Islet precursor cell (in vitro differentiated cells): ENCODE results near the gene CA12.

Source experiments
- DNase-seq: peaks from one replicate; pipeline ENCODE4 v3.0.0-alpha.2; 2018

CA12 gene

DNA sequence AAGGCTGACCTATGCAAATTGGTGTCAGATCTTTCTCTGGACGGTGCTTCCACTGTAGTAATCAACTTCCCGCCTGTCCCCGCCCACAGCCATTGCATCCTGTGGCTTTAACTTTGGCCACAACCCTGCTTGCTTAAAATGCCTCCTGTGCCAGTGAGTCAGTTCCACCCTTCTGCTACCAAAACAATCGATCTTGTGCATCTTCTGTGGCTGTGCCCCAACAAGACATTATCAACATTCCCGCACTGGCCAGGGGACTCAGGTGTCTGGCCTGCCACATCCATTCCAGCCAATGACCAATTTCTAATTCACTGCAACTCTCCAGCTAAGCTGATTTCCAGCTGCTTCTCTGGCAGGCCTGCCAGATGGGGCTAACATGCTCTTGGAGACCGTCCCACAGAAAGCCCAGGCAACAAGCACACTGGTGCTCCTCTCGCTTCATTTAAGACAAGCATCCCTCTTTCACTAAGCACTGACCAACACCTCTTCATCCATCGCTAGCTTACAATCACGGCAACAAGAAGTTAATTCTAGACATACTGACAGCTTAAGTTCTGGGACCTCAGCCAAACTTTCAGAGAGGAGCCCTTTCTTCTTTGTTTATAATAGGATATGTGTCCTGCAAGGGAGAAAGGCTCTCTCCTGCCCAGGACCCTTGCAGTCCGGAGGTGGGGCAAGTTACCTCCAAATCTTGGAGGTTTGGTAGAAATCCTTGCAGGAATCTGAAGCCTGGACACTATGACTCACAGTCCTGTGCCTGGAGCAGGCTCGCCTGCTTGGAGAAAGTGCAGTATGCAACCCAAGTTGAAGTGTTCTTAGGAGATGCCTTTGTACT is 6.7 kb downstream of the CA12 start:
- DNase-seq: peak; percentile 78

DNA sequence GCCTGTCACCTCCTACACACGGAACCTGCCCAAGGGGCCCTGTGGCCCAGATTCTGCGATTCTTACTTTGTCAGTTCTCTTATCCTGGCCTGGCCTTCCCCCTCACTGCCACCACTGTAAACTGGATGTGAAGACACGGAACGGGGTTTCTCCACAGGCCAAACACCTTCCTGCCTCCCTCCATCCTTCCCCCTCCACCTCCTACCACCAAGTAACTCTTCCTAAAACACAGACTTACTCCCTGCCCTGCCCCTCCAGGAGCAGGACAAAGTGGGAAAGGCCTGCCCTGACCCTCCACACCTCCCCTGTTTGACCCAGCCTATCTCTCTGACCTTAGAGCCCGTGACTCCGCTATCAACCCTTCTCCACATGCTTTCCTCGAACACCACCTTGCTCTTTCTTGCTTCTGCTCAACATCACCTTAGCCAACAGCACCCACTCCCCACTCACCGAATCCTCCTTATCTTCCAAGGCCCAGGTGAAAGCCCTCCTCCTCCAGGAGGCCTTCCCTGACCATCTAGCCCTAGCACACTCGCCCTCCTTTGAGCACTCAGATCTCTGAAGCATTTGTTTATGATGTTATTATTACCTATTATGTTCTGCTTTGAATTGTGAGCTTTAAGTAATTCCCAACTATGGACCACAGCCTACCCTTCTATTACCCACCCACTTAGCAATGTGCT is 7.6 kb downstream of the CA12 start:
- no peak for DNase-seq

DNA sequence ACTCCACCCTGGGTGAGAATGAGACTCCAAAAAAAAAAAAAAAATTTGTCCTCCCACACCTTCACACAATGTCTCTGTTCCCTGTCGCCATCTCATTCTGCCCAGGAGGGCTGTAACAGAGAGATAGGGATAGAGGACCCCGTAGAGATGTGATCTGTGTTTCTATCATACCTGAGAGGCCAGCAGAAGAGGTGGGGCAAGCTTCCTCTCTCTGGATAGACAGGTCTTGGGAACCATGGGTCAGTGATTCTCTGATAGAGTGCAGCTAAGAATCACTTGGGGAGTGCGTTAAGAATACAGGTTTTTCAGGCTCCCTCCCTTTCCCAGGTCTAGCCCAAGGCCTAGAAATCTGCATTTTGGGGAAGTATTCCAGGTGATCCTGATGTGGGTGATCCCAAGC is 8.3 kb downstream of the CA12 start:
- no peak for DNase-seq

DNA sequence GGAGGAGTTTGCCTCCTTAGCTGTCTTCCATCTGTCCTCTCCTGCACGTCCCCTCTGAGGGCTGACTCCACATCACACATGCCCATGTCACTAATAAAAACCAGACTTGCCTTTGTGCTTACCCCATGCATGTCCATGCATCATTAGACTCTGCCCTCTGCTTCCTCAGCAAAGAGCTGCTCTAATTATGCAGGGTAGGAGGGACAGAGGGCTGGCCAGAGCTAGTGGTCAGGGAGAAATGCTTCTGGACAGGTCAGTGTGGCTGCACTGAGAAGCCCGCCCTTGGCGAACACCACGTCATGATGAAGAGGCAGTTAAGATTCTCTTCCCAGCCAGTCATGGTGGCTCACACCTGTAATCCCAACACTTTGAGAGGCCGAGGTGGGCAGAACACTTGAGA is 8.9 kb downstream of the CA12 start:
- no peak for DNase-seq

DNA sequence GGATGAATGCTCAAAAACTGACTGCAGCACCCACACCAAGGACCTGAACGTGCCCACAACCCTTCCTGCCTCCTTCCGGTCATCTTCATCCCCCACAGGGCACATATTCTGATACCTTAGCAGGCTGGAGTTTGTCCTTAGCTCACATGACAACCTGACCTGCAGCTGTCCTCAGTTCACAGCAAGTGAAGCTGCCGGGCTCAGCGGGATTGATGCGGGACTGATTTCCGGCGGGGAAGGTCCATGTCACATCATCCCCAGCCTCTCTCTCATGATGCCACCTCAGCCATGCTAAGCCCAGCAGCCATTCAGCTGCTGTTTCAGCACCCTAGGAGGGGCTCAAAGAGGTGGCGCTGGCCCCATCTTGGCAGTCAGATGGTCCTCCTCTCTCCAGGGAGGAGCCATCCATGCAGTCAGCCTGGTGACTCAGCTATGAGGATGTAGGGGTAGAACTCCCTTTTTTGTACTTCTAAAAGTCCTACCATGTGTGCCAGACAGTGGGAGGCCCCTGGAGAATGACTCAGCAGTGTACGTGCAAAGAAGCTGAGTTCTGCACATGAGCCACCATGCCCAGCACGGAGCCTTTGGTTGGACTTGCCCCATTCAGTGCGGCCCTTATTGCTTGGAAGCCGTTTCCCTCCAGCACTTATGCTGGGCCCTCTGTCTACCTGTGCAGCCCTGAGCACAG is 9.5 kb downstream of the CA12 start:
- DNase-seq: peak; percentile 68

DNA sequence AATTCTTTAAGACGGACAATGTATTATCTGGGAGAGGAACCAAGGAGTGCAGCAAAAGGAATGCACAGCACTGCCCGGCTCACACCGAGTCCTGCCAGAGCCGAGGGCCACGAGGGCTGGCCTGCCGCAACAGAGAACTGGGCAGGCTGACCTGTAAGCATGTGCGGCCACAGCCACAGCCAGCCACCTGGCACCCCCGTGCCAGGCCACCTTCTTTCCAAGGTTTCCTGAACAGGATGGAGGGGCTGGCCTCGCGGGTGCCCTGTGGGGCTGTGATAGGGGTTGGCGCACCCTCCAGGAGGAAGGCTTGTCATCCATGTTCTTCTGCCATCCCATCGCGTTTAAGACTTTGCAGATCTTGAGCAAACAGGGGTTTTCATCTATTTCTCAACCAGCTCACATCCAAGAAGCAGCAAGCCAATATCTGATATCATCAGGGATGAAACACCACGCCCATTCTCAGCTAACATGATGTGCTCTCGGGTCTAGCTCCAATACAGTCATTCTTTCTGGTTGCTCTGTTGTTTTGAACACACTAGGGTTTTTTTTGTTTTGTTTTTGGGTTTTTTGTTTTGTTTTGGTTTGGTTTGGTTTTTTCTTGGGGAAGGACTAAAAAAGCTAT is 10.2 kb downstream of the CA12 start:
- DNase-seq: no peak

DNA sequence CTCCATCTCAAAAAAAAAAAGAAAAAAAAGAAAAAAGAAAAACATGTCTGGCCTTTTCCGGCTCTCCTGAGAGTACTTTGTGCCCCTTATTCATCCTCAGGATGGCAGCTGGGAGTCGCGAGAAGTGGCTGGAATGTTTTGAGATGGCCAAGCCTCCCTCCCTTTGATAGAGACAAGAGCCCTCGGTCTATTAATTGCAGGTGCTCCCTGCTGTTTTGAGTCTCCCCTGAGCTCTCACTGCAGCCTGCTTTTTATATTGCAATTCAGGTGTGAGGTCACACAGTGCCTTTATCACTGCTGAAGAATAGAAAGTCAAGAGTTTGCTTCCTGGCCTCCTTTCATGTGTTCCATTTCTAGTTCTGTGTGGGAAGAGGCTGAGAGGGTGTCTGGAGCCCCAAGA is 10.9 kb downstream of the CA12 start:
- no peak for DNase-seq

DNA sequence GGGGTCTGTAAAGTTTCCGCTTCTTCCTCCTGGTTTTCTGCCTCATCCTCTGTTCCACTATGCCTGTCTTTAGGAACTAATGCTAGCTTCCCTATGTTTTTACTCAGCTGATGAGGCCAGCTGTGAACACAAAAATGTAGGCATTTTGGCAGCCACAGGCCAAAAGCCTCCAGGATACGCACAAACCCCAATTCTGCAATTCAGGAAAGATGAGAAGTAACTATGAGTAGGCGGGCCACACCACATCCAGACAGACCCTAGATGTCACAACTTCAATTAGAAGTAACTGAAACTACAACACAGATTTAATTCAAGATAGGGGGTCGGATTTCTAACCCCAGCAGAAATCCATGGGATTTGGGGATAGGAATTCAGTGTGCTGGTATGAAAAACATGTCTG is 11.9 kb downstream of the CA12 start:
- no peak for DNase-seq

DNA sequence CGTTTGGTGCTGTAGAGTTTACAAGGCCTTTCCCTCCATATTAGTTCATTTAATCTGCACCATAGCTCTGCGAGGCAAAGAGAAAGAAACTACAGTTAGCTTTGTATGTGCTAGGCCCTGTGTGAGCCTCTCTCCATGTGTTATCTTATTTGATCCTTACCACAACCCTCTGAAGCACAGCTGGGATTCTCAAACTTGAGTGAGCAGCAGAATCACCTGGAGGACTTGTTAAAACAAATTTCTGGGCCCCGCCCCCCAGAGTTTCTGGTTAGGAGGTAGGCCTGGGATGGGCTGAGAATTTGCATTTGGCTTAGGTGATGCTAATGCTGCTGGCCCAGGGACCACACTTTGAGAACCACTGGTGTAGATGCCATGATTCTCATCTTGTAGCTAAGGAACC is 12.3 kb downstream of the CA12 start:
- no peak for DNase-seq

DNA sequence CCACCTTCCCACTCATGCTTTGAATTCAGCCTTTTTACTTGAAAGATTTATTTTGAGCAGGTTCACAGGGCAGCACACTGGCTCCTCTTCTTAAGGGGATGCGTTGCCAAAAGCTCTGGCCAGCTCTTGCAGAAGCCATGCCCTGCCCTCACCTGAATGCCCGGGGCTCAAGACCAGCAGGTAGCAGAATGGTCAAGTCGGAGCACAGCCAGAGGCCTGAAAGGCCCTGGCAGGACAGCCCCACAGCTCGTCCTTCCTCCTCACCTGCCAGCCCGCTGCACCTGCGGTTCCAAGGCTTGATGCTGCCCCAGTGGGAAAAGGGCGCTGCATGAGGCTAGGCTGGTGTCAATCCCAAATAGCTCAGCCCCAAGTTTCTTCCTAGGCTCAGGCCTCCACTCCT is 13.1 kb downstream of the CA12 start:
- no peak for DNase-seq

DNA sequence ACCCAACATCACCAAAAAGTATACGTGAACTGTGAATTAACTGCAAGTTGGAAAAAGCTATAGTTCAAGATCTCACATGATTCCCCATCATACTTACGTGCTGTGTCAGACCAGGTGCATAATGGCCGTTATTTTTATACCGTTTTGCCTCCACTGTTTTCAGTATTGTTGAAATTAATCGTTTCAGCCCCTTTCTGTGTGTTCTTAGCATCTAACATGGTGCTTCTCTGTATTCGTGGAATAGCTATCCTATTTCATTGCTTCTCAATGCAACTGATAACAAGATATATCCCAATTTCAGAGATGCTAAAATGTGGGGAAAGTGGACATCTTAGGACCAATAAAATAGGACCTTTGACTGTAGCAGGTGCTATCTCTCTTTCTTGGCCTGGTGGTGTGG is 13.7 kb downstream of the CA12 start:
- no peak for DNase-seq

DNA sequence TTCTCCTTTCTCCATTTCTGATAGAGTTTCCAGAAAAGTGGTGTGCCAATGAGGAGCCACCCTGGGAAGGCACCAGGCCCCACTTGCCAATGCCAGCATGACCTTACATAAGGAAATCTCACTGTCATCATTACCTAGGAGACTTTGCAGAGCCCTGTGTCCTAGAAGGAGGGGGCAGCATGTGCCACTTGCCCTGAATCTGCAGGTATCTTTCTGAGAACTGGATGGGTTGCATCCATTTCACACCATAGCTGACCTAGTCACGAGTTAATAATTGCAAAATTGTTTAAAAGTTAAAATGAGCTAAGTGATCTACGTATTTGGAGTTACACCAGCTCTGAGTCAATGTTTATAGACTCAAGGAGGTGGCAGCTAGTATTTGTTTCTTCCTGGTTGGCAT is 14.3 kb downstream of the CA12 start:
- no peak for DNase-seq

DNA sequence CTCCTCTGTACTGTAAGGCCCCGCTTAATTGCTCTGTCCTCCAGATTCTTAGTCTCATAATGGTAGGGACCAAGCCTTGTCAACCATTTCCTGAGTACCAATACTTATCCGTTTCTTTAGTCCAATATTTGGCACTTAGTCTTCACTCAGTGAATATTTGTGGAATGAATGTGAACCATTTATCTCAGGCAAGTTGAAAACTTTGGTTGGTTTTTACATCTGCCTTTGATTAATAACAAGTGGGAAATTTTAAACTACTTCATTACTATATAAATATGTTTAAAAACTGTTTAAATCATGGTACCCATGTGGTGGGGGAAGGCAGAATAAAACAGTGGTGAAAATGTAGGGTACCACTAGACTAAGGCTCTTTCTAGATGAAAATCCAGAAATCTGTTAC is 15.2 kb downstream of the CA12 start:
- DNase-seq: no peak

DNA sequence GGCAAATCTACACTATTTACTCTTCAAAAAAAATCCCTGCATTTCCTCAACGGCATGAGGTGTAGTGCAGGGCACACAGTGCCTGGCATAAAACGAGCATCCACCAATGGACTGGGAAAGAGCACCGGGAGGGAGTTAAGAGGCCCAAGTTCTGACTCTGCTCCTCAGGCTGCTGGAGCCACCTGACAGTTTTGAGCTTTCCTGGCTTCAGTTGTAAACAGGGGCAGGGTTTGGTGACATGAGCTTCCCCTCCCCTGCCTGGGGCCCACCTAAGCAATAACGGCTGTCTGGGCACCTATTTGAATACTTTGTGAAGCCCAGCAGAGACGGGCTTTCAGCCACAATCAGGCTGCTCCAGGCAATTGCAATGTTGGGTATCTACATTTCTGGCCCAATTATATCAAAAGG is 16.4 kb downstream of the CA12 start:
- no peak for DNase-seq

DNA sequence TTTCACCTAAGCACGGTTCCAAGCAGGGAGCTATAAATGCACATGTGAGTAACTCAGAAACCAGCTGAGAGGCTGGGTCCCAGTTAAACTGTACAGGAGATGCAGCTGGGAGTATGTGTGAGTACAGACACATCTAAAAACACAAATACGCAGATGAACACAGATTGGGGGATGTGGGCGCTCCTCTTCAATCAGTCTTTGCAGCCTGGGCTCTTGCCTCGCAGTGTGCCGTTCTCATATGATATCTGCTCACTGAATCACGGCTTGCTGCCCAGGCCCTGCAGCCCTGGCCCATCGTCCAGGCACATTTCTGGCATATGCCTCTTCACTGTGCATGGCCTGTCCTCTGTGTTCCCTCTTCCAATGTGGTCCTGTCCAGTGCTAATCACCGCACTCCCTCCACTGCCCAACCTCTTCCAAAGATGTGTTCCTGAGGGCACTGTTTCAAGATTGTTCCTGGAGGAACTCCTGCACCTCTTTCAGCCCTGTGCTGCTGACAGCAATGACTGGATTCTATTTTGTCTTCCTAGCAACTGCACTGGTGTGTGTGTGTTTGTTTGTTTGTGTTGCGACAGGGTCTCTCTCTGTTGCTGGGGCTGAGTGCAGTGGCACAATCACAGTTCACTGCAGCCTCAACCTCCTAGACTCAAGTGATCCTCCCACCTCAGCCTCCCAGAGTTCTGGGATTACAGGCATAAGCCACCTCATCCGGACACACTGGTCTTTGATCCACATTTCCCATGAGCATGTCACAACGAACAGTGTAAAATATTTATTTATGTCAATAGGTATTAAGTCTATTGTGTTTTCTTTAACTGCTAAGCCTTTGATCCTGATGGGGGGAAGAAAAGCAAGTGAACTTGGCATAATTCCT is 17.0 kb downstream of the CA12 start:
- DNase-seq: no peak

DNA sequence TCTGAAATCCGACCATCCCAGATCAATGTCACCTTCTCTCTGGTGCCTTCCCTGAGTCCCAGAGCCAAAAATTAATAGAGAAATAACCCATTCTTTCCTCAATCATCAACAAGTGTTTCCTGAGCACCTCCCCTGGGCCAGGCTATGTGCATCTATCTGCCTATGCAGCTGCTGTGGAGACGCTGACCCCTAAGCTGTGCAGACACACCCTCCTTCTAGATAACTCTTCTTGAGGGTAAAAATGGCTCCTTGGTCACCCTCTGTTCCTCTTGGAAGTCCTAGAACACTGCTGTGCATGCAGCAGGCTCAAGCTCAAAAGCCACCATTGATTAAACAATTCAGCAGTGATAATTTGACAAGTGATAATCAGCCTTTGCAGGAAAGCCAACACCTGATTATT is 18.4 kb downstream of the CA12 start:
- no peak for DNase-seq

DNA sequence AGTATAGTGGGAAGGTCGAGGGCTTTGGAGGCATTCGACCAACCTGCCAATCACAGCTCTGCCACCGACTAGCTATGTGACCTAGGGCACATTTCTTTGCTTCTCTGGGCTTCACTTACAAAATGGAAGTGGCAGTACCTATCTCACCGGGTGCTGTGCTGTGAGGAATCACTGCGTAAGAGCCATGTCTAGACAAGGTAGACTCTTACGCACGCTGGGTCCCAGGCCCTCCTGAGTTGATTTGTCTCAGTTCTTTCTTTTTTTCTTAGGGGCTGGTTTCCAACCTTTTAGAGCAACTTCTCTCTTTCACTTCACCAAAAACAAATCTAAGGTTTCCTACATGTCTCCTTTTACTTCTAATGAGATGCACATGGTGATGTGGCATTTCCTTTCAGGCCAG is 18.8 kb downstream of the CA12 start:
- no peak for DNase-seq

DNA sequence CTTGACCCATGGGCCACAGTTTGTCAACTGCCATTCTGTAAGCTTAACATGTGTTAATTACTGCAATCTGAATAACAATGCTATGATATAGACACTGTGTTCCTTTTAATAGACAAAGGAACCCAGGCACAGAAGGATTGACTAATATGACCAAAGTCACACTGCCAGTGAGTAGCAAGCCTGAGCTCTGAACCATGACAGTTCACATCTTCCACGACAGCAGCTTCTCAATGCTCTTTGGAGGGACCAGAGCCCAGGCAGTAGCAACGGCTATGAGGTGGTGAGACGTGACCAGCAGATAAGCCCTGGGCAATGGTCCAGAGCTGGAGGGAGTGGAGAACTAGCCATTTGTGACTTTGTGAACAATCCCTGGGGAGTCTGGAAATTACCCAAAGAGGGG is 19.4 kb downstream of the CA12 start:
- DNase-seq: no peak

DNA sequence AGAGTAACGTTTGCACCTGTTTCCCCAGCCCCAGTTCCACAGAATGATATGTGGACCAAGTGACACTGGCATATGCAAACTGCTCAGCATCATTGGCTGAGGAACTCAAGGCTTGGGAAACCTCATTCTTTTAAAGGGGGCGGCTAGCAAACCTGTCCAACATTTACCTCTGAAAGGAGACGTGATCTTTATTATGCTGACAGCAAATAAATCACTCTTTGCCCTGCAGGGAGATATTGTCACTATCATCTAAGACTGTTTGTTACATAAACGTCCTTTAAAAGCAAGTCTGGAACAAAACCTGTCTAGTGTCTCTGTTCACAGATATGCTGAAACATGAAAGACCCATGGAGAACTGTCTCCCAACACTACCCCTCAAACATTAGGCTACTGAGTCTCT is 21.5 kb downstream of the CA12 start:
- no peak for DNase-seq

DNA sequence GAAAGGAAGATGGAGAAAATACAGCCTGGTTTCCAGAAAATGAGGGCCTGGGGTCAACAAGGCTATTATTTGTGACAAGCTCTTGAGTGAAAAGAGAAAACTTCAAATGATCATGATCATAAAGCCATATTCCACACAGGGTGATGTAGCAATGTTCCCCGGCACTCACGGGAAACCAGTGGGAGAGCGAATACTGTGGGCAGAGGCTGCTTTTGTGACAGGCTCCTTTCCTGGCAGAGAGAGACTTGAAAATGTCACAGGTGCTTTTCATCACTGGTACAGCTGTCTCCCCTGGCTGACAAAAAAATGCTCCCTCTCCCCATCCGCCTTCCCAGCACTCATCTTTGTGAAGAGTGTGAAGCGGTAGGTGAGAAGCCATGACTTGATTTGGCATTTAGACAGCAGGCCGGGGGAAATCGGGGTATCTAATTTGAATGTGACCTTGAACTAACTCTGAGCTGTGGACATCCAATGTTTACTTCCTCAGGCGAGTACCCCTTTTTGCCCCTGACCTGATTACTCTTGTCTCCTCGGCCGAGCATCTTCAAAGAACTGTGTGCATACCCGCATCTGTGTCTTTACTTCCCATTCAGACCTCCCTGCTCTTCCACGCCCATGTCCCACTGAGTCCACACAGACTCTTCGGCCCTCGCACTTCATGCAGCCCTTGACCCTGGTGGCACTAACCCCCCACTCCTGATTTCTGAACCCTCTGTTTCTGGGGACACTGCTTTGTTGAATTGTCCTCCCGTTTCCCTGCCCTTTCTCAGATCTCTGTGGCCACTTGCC is 23.2 kb downstream of the CA12 start:
- DNase-seq: no peak

DNA sequence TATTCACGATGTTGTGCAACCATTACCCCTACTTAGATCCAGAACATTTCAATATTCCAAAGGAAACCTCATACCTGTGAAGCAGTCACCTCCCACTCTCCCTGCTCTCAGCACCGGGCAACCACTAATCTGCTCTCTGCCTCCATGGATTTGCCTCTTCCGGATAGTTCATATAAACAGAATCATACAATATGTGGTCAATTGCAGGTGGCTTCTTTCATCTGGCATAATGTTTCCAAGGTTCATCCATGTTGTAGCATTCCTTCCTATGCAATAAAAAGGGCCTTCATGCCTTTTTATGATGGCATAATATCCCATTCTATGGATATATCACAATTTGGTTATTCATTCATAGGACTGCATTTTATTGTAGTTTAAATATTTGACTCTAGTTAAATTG is 23.9 kb downstream of the CA12 start:
- no peak for DNase-seq

DNA sequence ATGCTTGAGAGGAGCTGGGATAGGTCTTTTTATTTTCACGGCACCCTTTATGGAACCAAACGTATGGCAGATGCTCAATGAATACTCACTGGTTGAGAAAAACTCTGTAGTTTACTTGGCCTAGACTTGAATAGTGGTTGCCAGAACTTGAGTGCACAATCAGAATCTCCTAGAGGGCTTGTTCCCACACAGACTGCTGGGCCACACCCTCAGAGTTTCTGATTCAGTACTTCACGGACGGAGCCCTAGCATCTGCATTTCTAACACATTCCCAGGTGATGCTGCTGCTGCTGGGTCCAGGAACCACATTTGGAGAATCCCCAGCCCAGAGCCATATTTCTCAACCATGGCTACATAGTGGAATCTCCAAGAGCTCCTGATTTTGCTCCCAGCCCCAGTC is 24.6 kb downstream of the CA12 start:
- no peak for DNase-seq
